IMR-90 (cell line): ENCODE results near the gene FOXN4. TPM values are rescaled to one million over a fixed set of nuclear protein-coding genes. Genes with fewer than 3 reads are reported as not detected.
A peak's percentile ranks its signal among the peaks of the same experiment; 100 is the strongest.

Experiments
- ATAC-seq: fragments of 200-7000 bp; cut with Tn5 transposase; 2 replicates; pipeline ENCODE4 v1.9.1; 2020; ENCODE audit warnings: low read depth, mild to moderate bottlenecking, moderate library complexity
- BruUV-seq: library from RNA; stranded (reverse); fragments of 400-500 nt; replicated peaks from 2 replicates; lab custom pipeline; 2021; lab: Mats Ljungman, UMichigan
- CTCF ChIA-PET: fragments of 300-600 bp; formaldehyde crosslinking; extraction: SDS; loops from one replicate; lab custom pipeline; 2021; ENCODE audit warnings: antibody characterized with exemption; lab: Yijun Ruan, JAX
- POLR2A ChIA-PET: fragments of 300-600 bp; sonication (Branson Sonifier 250); formaldehyde crosslinking; loops from one replicate; lab custom pipeline; 2022; ENCODE audit warnings: antibody characterized with exemption; ENCODE audit not compliant: unreplicated experiment; lab: Charles Lee
- DNase-seq: peaks from one replicate; pipeline ENCODE4 v3.0.0; 2013
- H2AFZ ChIP-seq: replicated peaks from 2 replicates; pipeline ENCODE3; 2013; ENCODE audit warnings: low read length, mild to moderate bottlenecking; ENCODE audit not compliant: poor library complexity
- H2AK5ac ChIP-seq: 2 replicates; pipeline ENCODE4 v1.6.1; 2013; ENCODE audit warnings: low read depth, low read length, inconsistent platforms
- H2AK9ac ChIP-seq: replicated peaks from 2 replicates; pipeline ENCODE3; 2013; ENCODE audit warnings: mild to moderate bottlenecking, low read depth, low read length, moderate library complexity; ENCODE audit not compliant: poor library complexity
- H2BK120ac ChIP-seq: 2 replicates; pipeline ENCODE4 v1.6.1; 2013; ENCODE audit warnings: low read depth, low read length, inconsistent platforms
- H2BK15ac ChIP-seq: 3 replicates; pipeline ENCODE4 v1.6.1; 2013; ENCODE audit warnings: low read depth, low read length, inconsistent platforms
- H2BK20ac ChIP-seq: 2 replicates; pipeline ENCODE4 v1.6.1; 2013; ENCODE audit warnings: low read depth, mild to moderate bottlenecking, inconsistent platforms, low read length, moderate library complexity
- H2BK5ac ChIP-seq: 2 replicates; pipeline ENCODE4 v1.6.1; 2013; ENCODE audit warnings: mild to moderate bottlenecking, low read depth, low read length, inconsistent platforms; ENCODE audit not compliant: poor library complexity, severe bottlenecking
- H3K14ac ChIP-seq: replicated peaks from 2 replicates; pipeline ENCODE4 v1.6.1; 2013; ENCODE audit warnings: low read depth, low read length, inconsistent platforms
- H3K18ac ChIP-seq: 2 replicates; pipeline ENCODE4 v1.6.1; 2013; ENCODE audit warnings: low read depth, low read length, control low read depth
- H3K23ac ChIP-seq: 2 replicates; pipeline ENCODE4 v1.6.1; 2013; ENCODE audit warnings: low read depth, low read length, inconsistent platforms
- H3K27ac ChIP-seq: 2 replicates; pipeline ENCODE4 v1.5.1; 2013; ENCODE audit warnings: mild to moderate bottlenecking, control low read depth, low read length; ENCODE audit not compliant: insufficient read depth
- H3K27me3 ChIP-seq: 2 replicates; pipeline ENCODE4 v1.6.1; 2013; ENCODE audit warnings: low read length; ENCODE audit not compliant: control insufficient read depth, insufficient read depth
- H3K36me3 ChIP-seq: 2 replicates; pipeline ENCODE4 v1.6.1; 2013; ENCODE audit warnings: low read length, mixed read lengths; ENCODE audit not compliant: control insufficient read depth, insufficient read depth
- H3K4ac ChIP-seq: 2 replicates; pipeline ENCODE4 v1.6.1; 2013; ENCODE audit warnings: low read depth, low read length, inconsistent platforms
- H3K4me1 ChIP-seq: 2 replicates; pipeline ENCODE4 v1.6.1; 2013; ENCODE audit warnings: low read length, mixed read lengths; ENCODE audit not compliant: control insufficient read depth, insufficient read depth
- H3K4me2 ChIP-seq: 2 replicates; pipeline ENCODE4 v1.6.1; 2013; ENCODE audit warnings: low read depth, mild to moderate bottlenecking, control low read depth, low read length, moderate library complexity
- H3K4me3 ChIP-seq: 2 replicates; pipeline ENCODE4 v1.5.1; 2013; ENCODE audit warnings: low read depth, mild to moderate bottlenecking, control low read depth, low read length, moderate library complexity; ENCODE audit not compliant: insufficient read depth
- H3K56ac ChIP-seq: 2 replicates; pipeline ENCODE4 v1.6.1; 2013; ENCODE audit warnings: low read length, inconsistent platforms; ENCODE audit not compliant: insufficient read depth; ENCODE audit errors: extremely low read depth
- H3K79me1 ChIP-seq, 2 experiments: 2 replicates each; pipeline ENCODE4 v1.6.1; 2013; ENCODE audit warnings: low read length in 2 of 2, inconsistent platforms in 1 of 2, low read depth in 1 of 2
- H3K9ac ChIP-seq: 2 replicates; pipeline ENCODE4 v1.6.1; 2013; ENCODE audit warnings: low read depth, low read length, control low read depth
- H3K9me1 ChIP-seq: 2 replicates; pipeline ENCODE4 v1.6.1; 2013; ENCODE audit warnings: low read length, inconsistent platforms; ENCODE audit not compliant: insufficient read depth
- H3K9me3 ChIP-seq: 2 replicates; pipeline ENCODE4 v1.6.1; 2013; ENCODE audit warnings: low read length; ENCODE audit not compliant: control insufficient read depth, insufficient read depth
- H4K20me1 ChIP-seq: 2 replicates; pipeline ENCODE4 v1.6.1; 2013; ENCODE audit warnings: low read length, inconsistent platforms; ENCODE audit not compliant: insufficient read depth
- H4K5ac ChIP-seq: 2 replicates; pipeline ENCODE4 v1.6.1; 2013; ENCODE audit warnings: mild to moderate bottlenecking, low read depth, low read length, control low read depth
- H4K8ac ChIP-seq, 2 experiments: 2 replicates each; pipeline ENCODE4 v1.6.1; 2013; ENCODE audit warnings: low read depth in 2 of 2, low read length in 2 of 2, control low read depth in 1 of 2, inconsistent platforms in 1 of 2
- H4K91ac ChIP-seq: 2 replicates; pipeline ENCODE4 v1.6.1; 2013; ENCODE audit warnings: low read depth, low read length, inconsistent platforms; ENCODE audit not compliant: insufficient read depth
- BHLHE40 ChIP-seq: fragments of 150-350 bp; IDR thresholded peaks from 2 replicates; pipeline ENCODE4 v1.6.1; 2016; ENCODE audit warnings: mild to moderate bottlenecking, low read depth, low read length
- CHD1 ChIP-seq: IDR thresholded peaks from 2 replicates; pipeline ENCODE4 v1.6.1; 2012; ENCODE audit warnings: low read depth, low read length, improper control_type of control experiment
- POLR2A ChIP-seq: IDR thresholded peaks from 2 replicates; pipeline ENCODE4 v1.6.1; 2012; ENCODE audit warnings: mild to moderate bottlenecking, low read depth, low read length
- RAD21 ChIP-seq: IDR thresholded peaks from 2 replicates; pipeline ENCODE4 v1.6.1; 2012; ENCODE audit warnings: low read length, improper control_type of control experiment
- RCOR1 ChIP-seq: IDR thresholded peaks from 2 replicates; pipeline ENCODE4 v1.6.1; 2012; ENCODE audit warnings: mild to moderate bottlenecking, low read length, improper control_type of control experiment; ENCODE audit not compliant: insufficient replicate concordance
- USF2 ChIP-seq: fragments of 150-350 bp; IDR thresholded peaks from 2 replicates; pipeline ENCODE4 v1.6.1; 2017; ENCODE audit warnings: mild to moderate bottlenecking, antibody characterized with exemption, low read length, low read depth
- WGBS, 2 experiments: methylation state at CpG; one replicate each; pipeline versions ENCODE4 v1.1.5 to v1.1.7; 2013; ENCODE audit warnings: missing lambda C conversion rate in 2 of 2; ENCODE audit not compliant: insufficient read length in 1 of 2; ENCODE audit errors: extremely low coverage in 2 of 2; 5-methylcytosine and 5-hydroxymethylcytosine counted together
- dilution Hi-C: fragments of 300-500 bp; cut with HindIII; formaldehyde crosslinking; loops from one replicate; pipeline ENCODE4 v1.14.3; 2018; ENCODE audit warnings: low sequenced_read_pairs; ENCODE audit not compliant: unreplicated experiment
- in situ Hi-C: fragments of 300-500 bp; cut with MboI; formaldehyde crosslinking; loops from 3 replicates; pipeline ENCODE4 v1.14.3; 2019; ENCODE audit warnings: low sequenced_read_pairs, inconsistent platforms, mixed read lengths
- intact Hi-C: fragments of 100-400 bp; cut with micrococcal nuclease; formaldehyde crosslinking; loops from 2 replicates; pipeline ENCODE4 v1.10.0; 2022
- polyA plus RNA-seq, 3 experiments: library from polyadenylated mRNA; depleted of rRNA; stranded (reverse); fragments of >200 nt; gene quantifications; 2 replicates each; pipeline ENCODE4 v1.2.3, GENCODE V29; 2012; ENCODE audit warnings: low replicate concordance in 1 of 3
- total RNA-seq: library from RNA; depleted of rRNA; stranded (reverse); fragments of >200 nt; gene quantifications from 2 replicates; pipeline ENCODE4 v1.2.3, GENCODE V29; 2012

FOXN4 gene
- total and polyA plus RNA-seq, 2 of the 4 experiments (the other 2 are of a cell fraction), result not detected

DNA sequence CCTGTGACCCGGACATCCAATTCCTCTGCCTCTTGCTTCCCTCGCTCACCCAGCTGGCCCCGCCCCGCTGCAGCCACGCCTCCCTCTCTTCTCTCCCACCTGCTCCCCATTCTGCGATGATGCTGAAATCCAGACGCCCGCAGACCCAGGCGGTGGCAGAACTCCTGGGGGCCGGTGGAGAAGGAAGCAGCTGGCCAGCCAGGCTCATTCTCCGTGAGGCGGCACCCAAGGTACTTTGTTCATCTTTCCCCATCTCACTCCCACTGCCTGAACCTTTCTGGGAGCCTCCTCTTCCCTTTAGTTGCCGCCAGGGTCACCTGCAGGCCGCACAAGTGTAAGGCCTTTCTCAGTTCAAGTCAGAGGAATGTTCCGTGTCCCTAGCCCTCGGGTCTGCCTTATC is 35.7 kb downstream of the FOXN4 start:
- H3K36me3 ChIP-seq, result no peaks in the 10 kb centered on the region
- no peaks in the 10 kb centered on the region for H3K9me3 ChIP-seq
- H3K4ac ChIP-seq, result no peak overlapping the region
- peak overlapping the region; percentile 14 for H2AFZ ChIP-seq
- H3K9me1 ChIP-seq, result 0 out of 2 replicates have a peak, but pooled peaks cover 5% of the 10 kb centered on the region
- no peak overlapping the region for H3K14ac ChIP-seq
- no peak overlapping the region for H2AK5ac ChIP-seq
- H2AK9ac ChIP-seq, result no peak overlapping the region
- no peak overlapping the region for H2BK20ac ChIP-seq
- TF ChIP-seq CHD1, result no peak
- no peak for TF ChIP-seq USF2
- TF ChIP-seq POLR2A, result no peak
- TF ChIP-seq BHLHE40, result no peak
- TF ChIP-seq RAD21, result no peak
- no peak for TF ChIP-seq RCOR1
- no peak overlapping the region for H3K9ac ChIP-seq
- no peak overlapping the region for H2BK5ac ChIP-seq
- H3K27ac ChIP-seq, result no peak overlapping the region
- H4K5ac ChIP-seq, result no peak overlapping the region
- H4K20me1 ChIP-seq, result no peaks in the 10 kb centered on the region
- H3K4me1 ChIP-seq, result no peaks in the 10 kb centered on the region
- no peak overlapping the region for H2BK120ac ChIP-seq
- H3K18ac ChIP-seq, result no peak overlapping the region
- no peak overlapping the region for H3K56ac ChIP-seq
- peaks cover 11% of the 10 kb centered on the region; the same call in 1 of the 2 replicates for H3K27me3 ChIP-seq
- no peaks in the 10 kb centered on the region for H3K79me1 ChIP-seq
- H3K23ac ChIP-seq, result no peak overlapping the region
- dilution Hi-C loops, result no loop called here
- in situ Hi-C loops, result no loop called here
- intact Hi-C loops, result no loop called here
- H3K4me3 ChIP-seq, result no peak overlapping the region
- BruUV-seq, result no TSS peak
- ATAC-seq, result no peak
- WGBS, 2 experiments, result 7% methylated on average over 9 of the region's 16 CpGs; no CpG with 5 or more reads in 1 of the 2 experiments
- no peak overlapping the region for H3K4me2 ChIP-seq
- H4K8ac ChIP-seq, result no peak overlapping the region
- CTCF ChIA-PET, result no interaction called here
- DNase-seq, result no peak
- no peak overlapping the region for H4K91ac ChIP-seq
- POLR2A ChIA-PET, result no interaction called here
- no peak overlapping the region for H2BK15ac ChIP-seq
